CD4-positive, CD25-positive, alpha-beta regulatory T cell (primary cell): ENCODE results near the gene HS1BP3. TPM values are rescaled to one million over a fixed set of nuclear protein-coding genes. Genes with fewer than 3 reads are reported as not detected.

Experiments used
- ATAC-seq, 2 donors: fragments of 150-1000 bp; cut with Tn5 transposase; one replicate each; pipeline ENCODE4 v1.10.0; 2021; ENCODE audit warnings: low read depth in 2 of 2, moderate number of reproducible peaks in 2 of 2, moderate library complexity in 1 of 2
- DNase-seq, 3 donors: peaks; one replicate each; pipeline versions ENCODE4 v3.0.0 to v3.0.0-alpha.2; 2012 to 2022; ENCODE audit warnings: mixed read lengths in 1 of 3
- H3K27ac ChIP-seq: one replicate; pipeline ENCODE4 v1.7.0; 2013; ENCODE audit warnings: mild to moderate bottlenecking, low read length; ENCODE audit not compliant: insufficient read depth, poor library complexity, severe bottlenecking
- H3K27me3 ChIP-seq: one replicate; pipeline ENCODE4 v1.7.0; 2013; ENCODE audit warnings: low read length; ENCODE audit not compliant: control insufficient read depth, insufficient read depth
- H3K36me3 ChIP-seq: one replicate; pipeline ENCODE4 v1.7.0; 2013; ENCODE audit warnings: mild to moderate bottlenecking, low read length, moderate library complexity; ENCODE audit not compliant: control insufficient read depth, insufficient read depth
- H3K4me1 ChIP-seq: 2 replicates; pipeline ENCODE4 v1.7.0; 2013; ENCODE audit warnings: mild to moderate bottlenecking, low read length; ENCODE audit not compliant: insufficient read depth, control insufficient read depth, poor library complexity, severe bottlenecking
- H3K4me3 ChIP-seq: one replicate; pipeline ENCODE4 v1.7.0; 2013; ENCODE audit warnings: low read depth, mild to moderate bottlenecking, low read length, moderate library complexity
- H3K9me3 ChIP-seq, 2 experiments: 1 replicate in 1 of 2; 2 replicates in 1 of 2; pipeline ENCODE4 v1.7.0; 2013; ENCODE audit warnings: low read length in 2 of 2, mild to moderate bottlenecking in 1 of 2, moderate library complexity in 1 of 2; ENCODE audit not compliant: control insufficient read depth in 2 of 2
- H3K27ac Mint-ChIP-seq, 3 donors: one replicate each; pipeline ENCODE4 v1.8.0; 2020 to 2022; ENCODE audit warnings: mild to moderate bottlenecking in 3 of 3, mixed read lengths in 3 of 3, moderate library complexity in 2 of 3
- H3K27me3 Mint-ChIP-seq: one replicate; pipeline ENCODE4 v1.8.0; 2022; ENCODE audit warnings: mild to moderate bottlenecking, mixed read lengths
- H3K36me3 Mint-ChIP-seq: one replicate; pipeline ENCODE4 v1.8.0; 2020; ENCODE audit warnings: mixed read lengths
- H3K4me1 Mint-ChIP-seq, 4 donors: one replicate each; pipeline ENCODE4 v1.8.0; 2020 to 2022; ENCODE audit warnings: mixed read lengths in 4 of 4, mild to moderate bottlenecking in 1 of 4
- H3K4me3 Mint-ChIP-seq, 4 donors: one replicate each; pipeline ENCODE4 v1.8.0; 2020 to 2022; ENCODE audit warnings: mild to moderate bottlenecking in 4 of 4, mixed read lengths in 4 of 4, moderate library complexity in 3 of 4
- H3K9me3 Mint-ChIP-seq, 7 donors: one replicate each; pipeline ENCODE4 v1.8.0; 2020 to 2022; ENCODE audit warnings: mixed read lengths in 7 of 7, mild to moderate bottlenecking in 3 of 7, moderate library complexity in 2 of 7
- polyA plus RNA-seq, 4 donors: library from polyadenylated mRNA; unstranded; fragments of 300-500 nt; fragmentation: Illumina TruSeq; gene quantifications; one replicate each; pipeline ENCODE4 v1.2.3, GENCODE V29; 2021
- total RNA-seq: library from RNA; stranded (reverse); gene quantifications from one replicate; pipeline ENCODE4 v1.2.3, GENCODE V29; 2022

HS1BP3 gene
- total and polyA plus RNA-seq, 5 donors from 2014 or later: 13.6 to 22.5 (median 20.5) TPM

DNA sequence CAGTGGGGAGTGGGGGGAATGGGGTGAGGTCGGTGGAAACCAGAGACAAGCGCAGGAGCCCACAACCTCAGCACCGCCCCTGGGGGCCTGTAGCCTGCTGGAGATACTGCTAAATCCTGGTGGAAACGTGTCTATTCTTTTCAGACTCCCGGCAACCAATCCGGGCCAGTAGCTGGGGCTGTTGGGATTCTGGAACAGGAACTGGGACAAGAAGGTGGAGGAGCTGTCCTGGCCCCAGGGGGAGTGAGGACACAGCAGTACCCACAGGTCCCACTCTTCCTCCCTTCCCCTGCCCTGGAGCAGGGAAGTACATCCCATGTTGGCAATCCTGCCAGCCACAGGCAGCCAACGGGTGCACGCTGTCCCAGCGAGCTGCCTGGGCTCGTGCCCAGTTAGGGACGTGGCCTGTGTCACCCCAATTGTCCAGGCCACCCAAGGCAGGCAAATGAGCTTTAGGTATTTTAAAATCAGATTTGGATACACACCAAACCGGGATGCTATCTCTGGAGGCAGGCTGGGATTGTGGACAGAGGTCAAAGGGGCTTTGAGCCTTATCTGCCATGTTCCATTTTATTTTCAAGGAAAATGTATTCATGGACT lies 51.8 kb downstream of the HS1BP3 start:
- no peak for DNase-seq
- H3K9me3 Mint-ChIP-seq: peaks cover 0 to 1% (median 0%) of the 10 kb centered on the region in 7 donors

DNA sequence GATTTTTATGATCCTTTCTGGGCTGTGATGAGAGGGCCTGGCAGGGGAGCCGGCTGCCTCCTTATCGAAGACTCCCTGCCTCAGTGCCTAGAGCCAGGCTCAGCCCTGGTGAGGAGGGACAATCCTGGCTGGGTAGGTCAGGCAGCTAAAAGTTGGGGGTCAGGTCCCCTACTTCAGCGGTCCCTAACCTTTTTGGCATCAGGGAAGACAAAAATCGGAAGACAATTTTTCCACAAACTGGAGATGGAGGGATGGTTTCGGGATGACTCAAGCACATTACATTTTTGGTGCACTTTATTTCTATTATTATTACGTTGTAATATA lies 53.1 kb downstream of the HS1BP3 start:
- Mint-ChIP-seq H3K27ac (peak overlapping the region in 1 of 3 donors; percentile 79), H3K9me3 (peaks cover 0 to 3% (median 0%) of the 10 kb centered on the region in 7 donors), H3K27me3 (no peaks in the 10 kb centered on the region), H3K4me3 (no peak overlapping the region), H3K36me3 (peaks cover 7% of the 10 kb centered on the region), H3K4me1 (peaks cover 0 to 4% (median under 1%) of the 10 kb centered on the region in 4 donors)
- Histone ChIP-seq H3K4me3 (no peak overlapping the region), H3K4me1 (no peaks in the 10 kb centered on the region), H3K27me3 (no peaks in the 10 kb centered on the region), H3K36me3 (no peaks in the 10 kb centered on the region), H3K27ac (no peak overlapping the region), H3K9me3 (no peaks in the 10 kb centered on the region)
- no peak for DNase-seq
- ATAC-seq: no peak

More for the DNA sequence above, 51.8 kb downstream of the HS1BP3 start:
- peaks cover 5% of the 10 kb centered on the region for H3K36me3 Mint-ChIP-seq
- Histone ChIP-seq H3K36me3 (no peaks in the 10 kb centered on the region), H3K27ac (no peak overlapping the region), H3K4me3 (no peak overlapping the region), H3K4me1 (no peaks in the 10 kb centered on the region), H3K9me3 (no peaks in the 10 kb centered on the region), H3K27me3 (no peaks in the 10 kb centered on the region)
- no peaks in the 10 kb centered on the region for H3K27me3 Mint-ChIP-seq
- H3K4me3 Mint-ChIP-seq: no peak overlapping the region
- ATAC-seq: no peak
- peaks cover 0 to 4% (median under 1%) of the 10 kb centered on the region in 4 donors for H3K4me1 Mint-ChIP-seq
- H3K27ac Mint-ChIP-seq: no peak overlapping the region

DNA sequence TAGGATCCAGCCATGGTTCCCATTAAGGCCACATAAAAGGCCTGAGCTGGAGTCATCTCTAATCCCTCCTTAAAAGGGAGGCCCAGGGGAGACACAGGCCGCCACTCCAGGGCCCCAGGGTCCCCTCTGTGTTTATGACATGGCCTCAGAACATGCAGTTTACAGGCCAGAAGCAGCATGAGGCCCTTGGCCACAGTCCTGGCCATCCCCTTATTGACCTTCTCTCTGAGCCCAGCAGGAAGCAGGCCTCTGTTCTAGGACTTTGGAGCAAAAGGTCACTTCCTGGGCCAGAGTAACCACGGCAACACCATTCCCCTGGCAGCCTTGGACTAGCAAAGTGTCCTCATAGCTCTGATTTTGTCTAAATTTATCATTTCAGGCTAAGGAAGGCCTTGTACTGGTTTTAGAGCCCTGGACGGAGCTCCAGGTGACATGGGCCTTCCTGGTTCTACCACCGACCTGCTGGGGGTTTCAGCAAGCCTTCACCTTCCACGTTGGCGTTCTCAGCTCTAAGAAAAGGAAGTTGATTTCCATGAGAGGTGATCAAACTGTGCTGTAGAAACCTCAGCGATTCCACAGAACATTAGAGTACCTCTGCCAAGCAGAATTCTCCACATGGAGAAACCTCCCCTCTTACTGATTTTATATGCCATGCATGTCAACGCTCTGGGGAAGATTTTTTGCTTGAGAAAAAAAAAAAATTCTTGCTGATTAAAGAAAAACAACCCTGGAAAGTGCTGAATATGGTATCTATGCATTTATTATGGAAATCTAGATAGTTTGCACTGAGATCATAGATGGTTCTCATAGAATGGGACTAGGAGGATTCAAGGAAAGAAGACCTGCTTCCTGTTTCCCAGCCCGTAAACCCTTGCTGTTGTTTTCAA lies 53.7 kb downstream of the HS1BP3 start:
- Mint-ChIP-seq H3K27me3 (no peaks in the 10 kb centered on the region), H3K9me3 (peaks cover 0 to 1% (median 0%) of the 10 kb centered on the region in 7 donors), H3K36me3 (peaks cover 7% of the 10 kb centered on the region), H3K4me3 (no peak overlapping the region), H3K27ac (no peak overlapping the region), H3K4me1 (peaks cover 0 to 4% (median under 1%) of the 10 kb centered on the region in 4 donors)
- Histone ChIP-seq H3K27ac (no peak overlapping the region), H3K4me3 (no peak overlapping the region), H3K4me1 (no peaks in the 10 kb centered on the region), H3K9me3 (no peaks in the 10 kb centered on the region), H3K27me3 (no peaks in the 10 kb centered on the region), H3K36me3 (no peaks in the 10 kb centered on the region)
- no peak for DNase-seq
- ATAC-seq: no peak

DNA sequence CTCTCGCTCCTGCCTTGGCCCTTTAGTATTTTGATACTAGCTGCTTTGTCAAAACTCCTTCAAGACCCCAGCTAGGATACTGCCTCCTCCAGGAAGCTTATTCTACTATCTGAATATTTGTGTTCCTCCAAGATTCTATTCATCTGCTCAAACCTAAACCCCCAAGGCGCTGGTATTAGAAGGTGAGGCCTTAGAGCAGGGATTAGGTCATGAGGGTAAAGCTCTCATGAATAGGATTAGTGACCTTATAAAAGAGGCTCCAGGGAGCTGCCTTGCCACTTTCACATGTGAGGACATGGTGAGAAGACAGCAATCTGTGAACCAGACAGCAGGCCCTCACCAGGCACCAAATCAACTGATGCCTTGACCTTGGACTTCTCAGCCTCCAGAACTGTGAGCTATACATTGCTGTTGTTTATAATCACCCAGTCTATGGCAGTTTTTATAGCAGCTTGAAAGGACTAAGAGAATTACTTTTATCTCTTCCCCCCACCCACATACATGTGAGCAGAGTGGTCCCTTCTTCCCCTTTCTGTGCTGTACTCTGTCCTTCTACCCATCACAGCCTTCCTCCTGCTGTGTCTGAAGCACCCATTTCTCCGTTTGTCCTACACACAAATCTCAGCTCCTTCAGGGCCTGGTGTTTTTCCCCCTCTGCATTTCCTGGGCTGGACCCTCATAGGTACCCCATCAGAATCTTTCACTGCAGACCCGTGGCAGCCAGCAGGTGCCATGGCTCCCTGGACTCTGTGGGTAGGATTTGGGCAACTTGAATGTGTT lies 54.5 kb downstream of the HS1BP3 start:
- Histone ChIP-seq H3K4me1 (no peaks in the 10 kb centered on the region), H3K36me3 (no peaks in the 10 kb centered on the region), H3K4me3 (no peak overlapping the region), H3K27me3 (no peaks in the 10 kb centered on the region), H3K27ac (no peak overlapping the region), H3K9me3 (no peaks in the 10 kb centered on the region)
- Mint-ChIP-seq H3K36me3 (peaks cover 7% of the 10 kb centered on the region), H3K4me1 (peaks cover 0 to 4% (median under 1%) of the 10 kb centered on the region in 4 donors), H3K27me3 (peaks cover 4% of the 10 kb centered on the region), H3K9me3 (peaks cover 0 to 1% (median 0%) of the 10 kb centered on the region in 7 donors), H3K27ac (no peak overlapping the region), H3K4me3 (no peak overlapping the region)
- no peak for DNase-seq
- ATAC-seq: no peak

DNA sequence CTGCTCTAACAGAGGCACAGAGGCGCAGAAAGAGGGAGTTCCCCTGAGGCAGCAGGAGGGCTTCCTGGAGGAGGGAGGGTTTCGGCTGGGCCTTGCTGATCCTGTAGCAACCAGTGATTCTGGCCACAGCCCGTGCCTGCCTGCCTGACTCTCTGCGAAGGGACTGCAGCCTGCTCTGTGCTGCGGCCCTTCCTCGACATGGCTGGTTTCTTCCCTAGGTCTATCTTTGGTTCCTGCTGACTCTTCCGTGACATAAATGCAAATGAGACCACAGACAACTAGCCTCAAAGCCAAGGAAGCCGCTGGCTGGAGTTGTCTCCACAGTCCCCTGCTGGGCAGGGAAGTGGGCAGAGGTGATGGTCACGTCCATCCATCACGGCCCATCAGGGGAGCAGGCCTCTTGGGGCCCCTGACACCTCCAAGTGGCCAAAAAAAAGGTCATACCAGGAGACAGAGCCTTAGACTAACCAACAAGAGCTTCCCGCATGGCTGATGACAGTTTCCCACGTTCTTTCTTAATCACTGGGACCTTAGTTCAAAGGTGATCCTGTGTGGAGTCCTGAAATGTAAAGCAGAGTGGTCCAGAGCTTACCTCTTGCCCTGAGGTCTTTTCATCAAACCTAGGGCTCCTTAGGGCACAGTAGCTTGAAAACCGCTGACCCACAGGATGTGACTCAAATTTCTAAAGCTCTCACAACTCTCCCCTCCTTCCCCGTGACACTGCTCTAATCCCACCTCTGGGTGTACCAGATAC lies 55.3 kb downstream of the HS1BP3 start:
- peaks cover 0 to 1% (median 0%) of the 10 kb centered on the region in 7 donors for H3K9me3 Mint-ChIP-seq
- DNase-seq (no peak), ATAC-seq (peak; percentile 41 to 43)
- H3K4me1 ChIP-seq: no peaks in the 10 kb centered on the region
- H3K4me3 Mint-ChIP-seq: no peak overlapping the region
- no peak overlapping the region for H3K27ac ChIP-seq
- H3K4me3 ChIP-seq: no peak overlapping the region
- no peaks in the 10 kb centered on the region for H3K27me3 ChIP-seq
- H3K4me1 Mint-ChIP-seq: peaks cover 0 to 4% (median under 1%) of the 10 kb centered on the region in 4 donors
- H3K36me3 ChIP-seq: no peaks in the 10 kb centered on the region
- peaks cover 7% of the 10 kb centered on the region for H3K36me3 Mint-ChIP-seq
- H3K27me3 Mint-ChIP-seq: peaks cover 8% of the 10 kb centered on the region
- no peaks in the 10 kb centered on the region for H3K9me3 ChIP-seq
- no peak overlapping the region for H3K27ac Mint-ChIP-seq

DNA sequence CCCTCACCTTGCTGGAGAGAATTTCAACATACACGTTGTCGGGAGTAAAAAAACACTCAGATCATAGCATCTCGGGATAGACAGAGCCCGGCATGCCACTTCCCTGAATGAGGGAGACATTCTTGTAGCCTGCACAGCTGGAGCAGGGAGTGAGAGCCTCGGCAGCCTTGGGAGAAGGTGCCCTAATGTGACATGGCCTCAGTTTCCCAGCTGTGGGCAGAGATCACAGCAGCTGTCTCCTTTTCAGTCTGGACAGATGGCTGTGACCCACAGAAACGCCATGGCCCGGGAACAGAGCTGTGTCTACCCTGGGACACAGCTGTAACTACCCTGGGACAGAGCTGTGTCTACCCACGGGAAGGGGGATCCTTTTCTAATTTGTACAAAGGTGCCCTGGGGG lies 55.9 kb downstream of the HS1BP3 start:
- H3K27me3 ChIP-seq: no peaks in the 10 kb centered on the region
- no peaks in the 10 kb centered on the region for H3K36me3 ChIP-seq
- no peaks in the 10 kb centered on the region for H3K9me3 ChIP-seq
- no peaks in the 10 kb centered on the region for H3K4me1 ChIP-seq
- DNase-seq (no peak), ATAC-seq (no peak)
- Mint-ChIP-seq H3K4me1 (peaks cover 0 to 4% (median under 1%) of the 10 kb centered on the region in 4 donors), H3K9me3 (peaks cover 0 to 1% (median 0%) of the 10 kb centered on the region in 7 donors), H3K4me3 (no peak overlapping the region), H3K27me3 (peaks cover 8% of the 10 kb centered on the region), H3K27ac (no peak overlapping the region), H3K36me3 (peaks cover 7% of the 10 kb centered on the region)
- no peak overlapping the region for H3K4me3 ChIP-seq
- no peak overlapping the region for H3K27ac ChIP-seq
